Left ventricle myocardium inferior (tissue), 1 donor: ENCODE results near the gene C10orf90. TPM values are rescaled to one million over a fixed set of nuclear protein-coding genes. Genes with fewer than 3 reads are reported as not detected.

ENCODE experiments used
- DNase-seq: peaks from one replicate; pipeline ENCODE4 v3.0.0-alpha.2; 2020
- H3K27ac ChIP-seq: fragments of 200-600 bp; replicated peaks from 2 replicates; pipeline ENCODE4 v1.8.0; 2021
- H3K27me3 ChIP-seq: fragments of 200-600 bp; 2 replicates; pipeline ENCODE4 v1.8.0; 2021; ENCODE audit warnings: low read depth
- H3K36me3 ChIP-seq: fragments of 200-600 bp; 2 replicates; pipeline ENCODE4 v1.8.0; 2021
- H3K4me1 ChIP-seq: fragments of 200-600 bp; 2 replicates; pipeline ENCODE4 v1.8.0; 2021
- H3K4me3 ChIP-seq: fragments of 200-600 bp; 2 replicates; pipeline ENCODE4 v1.8.0; 2021; ENCODE audit warnings: mild to moderate bottlenecking, moderate library complexity
- H3K9me3 ChIP-seq: fragments of 200-600 bp; replicated peaks from 2 replicates; pipeline ENCODE4 v1.8.0; 2021
- intact Hi-C: fragments of 100-400 bp; cut with micrococcal nuclease; formaldehyde crosslinking; loops from one replicate; pipeline ENCODE4 v1.11.0; 2022
- total RNA-seq: library from RNA; stranded (reverse); fragmentation: NEBNext Ultra II Directional; extraction: Animal tissue kit (Norgen Biotek cat#: 25700); gene quantifications from one replicate; pipeline ENCODE4 v1.2.1, GENCODE V29; 2021
- TF ChIP-seq, protein P1 (sequence below): fragments of 200-600 bp; IDR thresholded peaks from 2 replicates; pipeline ENCODE4 v1.8.0; 2021; ENCODE audit warnings: antibody characterized with exemption, mild to moderate bottlenecking, borderline replicate concordance
- donor health status: DM: no; HTN: yes; CAD: no; lungs with severe emphysema.

The C10orf90 gene
- total RNA-seq, 1 donor from 2014 or later = not detected

DNA sequence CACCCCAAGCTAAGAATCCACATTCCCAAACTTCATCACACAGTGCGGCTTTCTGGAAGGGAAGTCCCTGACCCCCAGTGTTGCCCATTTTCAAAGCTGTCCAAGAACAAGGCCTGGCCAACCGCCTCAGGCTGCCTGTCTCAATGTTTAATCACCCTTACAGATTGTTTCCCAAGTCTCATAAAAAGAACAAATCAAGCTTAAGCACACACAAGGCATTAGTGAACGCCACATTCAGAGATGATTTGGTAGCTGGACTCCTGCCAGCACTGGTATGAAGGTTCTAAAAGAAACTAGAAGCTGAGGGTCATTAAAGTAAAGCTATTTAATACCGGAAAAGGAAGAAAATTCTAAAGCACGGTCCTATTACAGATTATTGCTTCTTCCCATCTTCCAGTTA is 35.6 kb downstream of the C10orf90 start:
- Histone ChIP-seq H3K27me3 (peaks cover 18% of the 10 kb centered on the region), H3K4me3 (no peak overlapping the region), H3K36me3 (no peaks in the 10 kb centered on the region), H3K4me1 (peaks cover 3% of the 10 kb centered on the region), H3K9me3 (no peaks in the 10 kb centered on the region), H3K27ac (no peak overlapping the region)
- TF ChIP-seq, protein P1, sequence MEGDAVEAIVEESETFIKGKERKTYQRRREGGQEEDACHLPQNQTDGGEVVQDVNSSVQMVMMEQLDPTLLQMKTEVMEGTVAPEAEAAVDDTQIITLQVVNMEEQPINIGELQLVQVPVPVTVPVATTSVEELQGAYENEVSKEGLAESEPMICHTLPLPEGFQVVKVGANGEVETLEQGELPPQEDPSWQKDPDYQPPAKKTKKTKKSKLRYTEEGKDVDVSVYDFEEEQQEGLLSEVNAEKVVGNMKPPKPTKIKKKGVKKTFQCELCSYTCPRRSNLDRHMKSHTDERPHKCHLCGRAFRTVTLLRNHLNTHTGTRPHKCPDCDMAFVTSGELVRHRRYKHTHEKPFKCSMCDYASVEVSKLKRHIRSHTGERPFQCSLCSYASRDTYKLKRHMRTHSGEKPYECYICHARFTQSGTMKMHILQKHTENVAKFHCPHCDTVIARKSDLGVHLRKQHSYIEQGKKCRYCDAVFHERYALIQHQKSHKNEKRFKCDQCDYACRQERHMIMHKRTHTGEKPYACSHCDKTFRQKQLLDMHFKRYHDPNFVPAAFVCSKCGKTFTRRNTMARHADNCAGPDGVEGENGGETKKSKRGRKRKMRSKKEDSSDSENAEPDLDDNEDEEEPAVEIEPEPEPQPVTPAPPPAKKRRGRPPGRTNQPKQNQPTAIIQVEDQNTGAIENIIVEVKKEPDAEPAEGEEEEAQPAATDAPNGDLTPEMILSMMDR = no peak
- DNase-seq = no peak
- intact Hi-C loops = no loop called here

DNA sequence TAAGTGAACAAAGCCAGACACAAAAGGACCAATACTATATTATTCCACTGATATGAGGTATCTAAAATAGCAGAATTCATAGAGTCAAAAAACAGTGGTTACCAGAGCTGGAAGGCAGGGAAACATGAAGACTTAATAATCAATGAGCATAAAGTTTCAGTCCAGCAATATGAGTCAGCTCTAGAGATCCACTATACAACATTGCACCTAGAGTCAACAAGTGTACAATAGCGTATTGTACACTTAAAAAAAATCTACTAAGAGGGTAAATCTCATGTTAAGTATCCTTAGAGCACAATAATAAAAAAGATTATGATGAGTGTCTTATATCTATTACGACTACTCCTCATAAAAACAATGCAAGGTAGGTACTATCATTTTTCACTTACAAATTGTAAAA is 36.1 kb downstream of the C10orf90 start:
- intact Hi-C loops = no loop called here
- DNase-seq = no peak
- H3K36me3 ChIP-seq = no peaks in the 10 kb centered on the region

DNA sequence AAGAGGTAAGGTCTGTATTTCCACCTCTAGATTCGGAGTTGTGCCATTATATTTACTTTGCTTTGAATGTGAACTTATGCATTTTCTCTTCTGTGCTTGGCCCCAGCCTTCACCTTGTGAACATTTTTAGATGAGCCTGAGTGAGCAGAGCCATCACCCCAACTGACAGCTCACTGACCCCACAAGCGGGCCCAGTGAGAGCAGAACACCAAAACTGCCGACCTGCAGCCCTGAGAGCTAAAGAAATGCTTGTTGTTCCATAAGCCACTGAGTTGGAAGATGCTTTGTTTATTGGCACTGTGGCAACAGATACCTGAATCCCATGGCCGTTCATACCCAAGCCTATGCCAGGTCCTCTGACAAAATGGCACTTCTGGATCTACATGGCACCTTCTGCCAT is 37.8 kb downstream of the C10orf90 start:
- peaks cover 22% of the 10 kb centered on the region for H3K27me3 ChIP-seq
- DNase-seq = no peak
- TF ChIP-seq, protein P1 = no peak
- H3K36me3 ChIP-seq = no peaks in the 10 kb centered on the region
- intact Hi-C loops = no loop called here
- H3K9me3 ChIP-seq = no peaks in the 10 kb centered on the region
- no peaks in the 10 kb centered on the region for H3K4me1 ChIP-seq
- H3K4me3 ChIP-seq = no peak overlapping the region
- no peak overlapping the region for H3K27ac ChIP-seq

More for the DNA sequence above, 36.1 kb downstream of the C10orf90 start:
- TF ChIP-seq, protein P1 = no peak
- Histone ChIP-seq H3K27me3 (peaks cover 18% of the 10 kb centered on the region), H3K4me1 (no peaks in the 10 kb centered on the region), H3K27ac (no peak overlapping the region), H3K9me3 (no peaks in the 10 kb centered on the region), H3K4me3 (no peak overlapping the region)

DNA sequence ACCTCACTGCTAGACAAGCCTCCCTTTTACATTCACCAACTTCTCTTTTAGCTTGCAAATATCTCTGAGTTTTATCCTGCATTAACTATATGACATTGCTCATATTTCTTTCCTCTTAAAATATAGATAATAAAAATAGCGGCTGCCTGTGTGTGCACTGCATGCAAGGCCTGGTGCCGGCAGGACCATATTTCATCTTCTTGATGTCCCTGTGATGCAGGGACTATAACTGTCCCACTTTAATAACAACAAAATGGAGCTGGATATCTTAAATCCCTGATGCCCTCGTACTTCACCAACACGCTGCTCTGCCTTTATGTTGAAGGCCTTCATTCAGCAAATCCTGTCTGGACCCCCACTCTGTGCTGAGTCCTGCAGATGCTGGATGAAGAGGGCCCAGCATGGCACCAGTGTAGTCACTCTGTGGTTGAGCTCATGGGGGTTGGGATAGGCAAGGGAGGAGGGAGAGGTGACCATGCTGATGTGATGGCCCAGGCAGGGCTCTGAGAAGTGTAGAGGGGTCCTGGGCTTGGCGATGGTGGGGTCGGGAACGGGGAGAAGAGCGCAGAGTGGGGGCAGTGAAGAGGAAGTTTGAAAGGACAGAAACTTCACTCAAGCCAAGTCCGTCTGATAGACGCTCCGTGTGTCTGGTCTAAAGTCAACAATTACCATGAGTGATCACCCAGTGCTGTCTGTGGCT is 40.4 kb downstream of the C10orf90 start:
- H3K4me1 ChIP-seq = no peaks in the 10 kb centered on the region
- TF ChIP-seq, protein P1 = no peak
- no peak for DNase-seq
- H3K9me3 ChIP-seq = no peaks in the 10 kb centered on the region
- no peaks in the 10 kb centered on the region for H3K36me3 ChIP-seq
- H3K27me3 ChIP-seq = peaks cover 22% of the 10 kb centered on the region
- H3K4me3 ChIP-seq = no peak overlapping the region
- H3K27ac ChIP-seq = no peak overlapping the region
- intact Hi-C loops = no loop called here

DNA sequence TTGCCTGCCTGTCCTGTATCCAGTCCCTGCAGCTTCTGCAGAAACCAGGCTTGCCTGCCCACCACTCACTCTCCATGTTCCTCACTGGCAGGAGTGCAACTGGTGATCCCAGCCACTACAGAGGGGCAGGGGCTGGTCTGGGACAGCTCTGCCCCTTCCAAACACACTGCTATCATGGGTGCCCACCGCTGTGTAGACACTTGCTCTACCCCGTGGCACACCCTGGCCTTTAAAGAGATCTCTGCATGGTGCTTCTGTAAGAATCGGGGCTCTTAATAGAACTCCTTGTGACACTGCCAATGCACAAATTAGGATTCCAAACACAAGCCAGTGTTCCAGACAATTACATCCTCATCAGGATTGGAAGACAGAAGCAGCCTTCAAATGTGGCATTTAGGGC is 41.7 kb downstream of the C10orf90 start:
- Histone ChIP-seq H3K27me3 (peaks cover 22% of the 10 kb centered on the region), H3K27ac (no peak overlapping the region), H3K4me1 (no peaks in the 10 kb centered on the region), H3K36me3 (no peaks in the 10 kb centered on the region), H3K4me3 (no peak overlapping the region), H3K9me3 (no peaks in the 10 kb centered on the region)
- intact Hi-C loops = no loop called here
- TF ChIP-seq, protein P1 = no peak
- DNase-seq = no peak
